K562 (cell line): ENCODE results near the gene FTL. TPM values are rescaled to one million over a fixed set of nuclear protein-coding genes. Genes with fewer than 3 reads are reported as not detected.

Experiments
- AFF4 ChIP-seq: sonication (generic); formaldehyde crosslinking; IDR thresholded peaks from 2 replicates; pipeline ENCODE4 v1.8.0; 2023; ENCODE audit warnings: mild to moderate bottlenecking, missing genetic modification reagents
- CHD2 ChIP-seq: IDR thresholded peaks from 2 replicates; pipeline ENCODE4 v1.6.1; 2011; ENCODE audit warnings: low read depth, low read length
- EWSR1 ChIP-seq: fragments of 450-650 bp; IDR thresholded peaks from 2 replicates; pipeline ENCODE4 v1.6.1; 2018; ENCODE audit warnings: borderline replicate concordance, mild to moderate bottlenecking, low read depth, moderate library complexity; ENCODE audit not compliant: partially characterized antibody
- GABPA ChIP-seq: fragments of 200-800 bp; sonication (Bioruptor generic); conservative IDR thresholded peaks from 2 replicates; pipeline ENCODE4 v1.6.1; 2016; ENCODE audit warnings: low read depth, missing genetic modification characterization, missing compliant biosample characterization
- GABPB1 ChIP-seq: sonication (generic); formaldehyde crosslinking; IDR thresholded peaks from 2 replicates; pipeline ENCODE4 v1.8.0; 2022; ENCODE audit warnings: mild to moderate bottlenecking, missing genetic modification reagents
- ILF3 ChIP-seq: fragments of 450-650 bp; IDR thresholded peaks from 2 replicates; pipeline ENCODE4 v1.6.1; 2018; ENCODE audit warnings: antibody characterized with exemption, mild to moderate bottlenecking, moderate library complexity, borderline replicate concordance
- KDM4B ChIP-seq, 2 experiments: fragments of 450-650 bp in 1 of 2; sonication (generic) in 1 of 2; IDR thresholded peaks; 2 replicates each; pipeline ENCODE4 v1.6.1; 2016 to 2017; ENCODE audit warnings: borderline replicate concordance in 2 of 2, antibody characterized with exemption in 1 of 2, low read depth in 1 of 2, mild to moderate bottlenecking in 1 of 2
- MAFG ChIP-seq: fragments of 450-650 bp; conservative IDR thresholded peaks from 2 replicates; pipeline ENCODE4 v1.6.1; 2016; ENCODE audit warnings: missing genetic modification characterization, missing compliant biosample characterization
- NCOA2 ChIP-seq, 2 experiments: fragments of 450-650 bp; IDR thresholded peaks; 2 replicates each; pipeline ENCODE4 v1.6.1; 2018; ENCODE audit warnings: mild to moderate bottlenecking in 2 of 2, moderate library complexity in 1 of 2; ENCODE audit not compliant: partially characterized antibody in 2 of 2
- RAD51 ChIP-seq: fragments of 450-650 bp; IDR thresholded peaks from 2 replicates; pipeline ENCODE4 v1.7.1; 2016; ENCODE audit warnings: low read depth, mild to moderate bottlenecking, borderline replicate concordance
- RBBP5 ChIP-seq: fragments of 200-600 bp; sonication (generic); IDR thresholded peaks from 2 replicates; pipeline ENCODE4 v1.6.1; 2012; ENCODE audit warnings: borderline replicate concordance, mild to moderate bottlenecking, low read length, control low read depth, inconsistent platforms; ENCODE audit not compliant: insufficient read depth, poor library complexity, severe bottlenecking
- SIN3A ChIP-seq, 2 experiments: fragments of 150-350 bp in 1 of 2; IDR thresholded peaks; 2 replicates each; pipeline ENCODE4 v1.6.1; 2011 to 2016; ENCODE audit warnings: borderline replicate concordance in 2 of 2, low read depth in 2 of 2, low read length in 2 of 2, mild to moderate bottlenecking in 2 of 2, moderate library complexity in 2 of 2; ENCODE audit not compliant: control insufficient read depth in 1 of 2
- TAL1 ChIP-seq: fragments of 450-650 bp; IDR thresholded peaks from 2 replicates; pipeline ENCODE4 v1.6.1; 2016; ENCODE audit warnings: mild to moderate bottlenecking
- YBX1 ChIP-seq: fragments of 450-650 bp; IDR thresholded peaks from 2 replicates; pipeline ENCODE4 v1.7.1; 2016; ENCODE audit warnings: mild to moderate bottlenecking
- ZBTB1 ChIP-seq: sonication (generic); formaldehyde crosslinking; IDR thresholded peaks from 2 replicates; pipeline ENCODE4 v1.8.1; 2023; ENCODE audit warnings: missing genetic modification reagents, low read depth, mild to moderate bottlenecking, borderline replicate concordance
- ZBTB17 ChIP-seq: fragments of 450-650 bp; formaldehyde crosslinking; IDR thresholded peaks from 2 replicates; pipeline ENCODE4 v1.4.0; 2020; ENCODE audit warnings: mild to moderate bottlenecking
- ZC3H4 ChIP-seq: sonication (generic); formaldehyde crosslinking; IDR thresholded peaks from 2 replicates; pipeline ENCODE4 v1.9.0; 2021; ENCODE audit warnings: missing genetic modification reagents, borderline replicate concordance
- ZNF354B ChIP-seq: fragments of 250-450 bp; sonication (Bioruptor Pico); IDR thresholded peaks from 2 replicates; pipeline ENCODE4 v1.4.0; 2020
- ZNF695 ChIP-seq: fragments of 450-650 bp; formaldehyde crosslinking; IDR thresholded peaks from 2 replicates; pipeline ENCODE4 v1.4.0; 2020; ENCODE audit warnings: mild to moderate bottlenecking, moderate library complexity
- ZNF785 ChIP-seq: fragments of 250-450 bp; sonication (Bioruptor Pico); IDR thresholded peaks from 2 replicates; pipeline ENCODE4 v1.4.0; 2020; ENCODE audit warnings: mild to moderate bottlenecking
- polyA plus RNA-seq, 8 experiments: library from polyadenylated mRNA; depleted of rRNA in 4 of 8; stranded (reverse) in 5 of 8; unstranded in 3 of 8; fragments of >200 nt; fragmentation: Nextera tagmentation in 2 of 8; fragmentation: Illumina TruSeq in 1 of 8; extraction: Ambion mirVana in 2 of 8; extraction: Trizol in 1 of 8; gene quantifications; 2 replicates each; pipeline versions ENCODE4 v1.2.1 to v1.2.3, GENCODE V29; 2011 to 2014; ENCODE audit warnings: inconsistent platforms in 1 of 8, missing spikeins in 1 of 8
- total RNA-seq, 7 experiments: library from RNA; depleted of rRNA in 6 of 7; stranded (reverse); fragments of >200 nt in 6 of 7; fragmentation: Illumina TruSeq in 2 of 7; extraction: Trizol in 2 of 7; gene quantifications; 2 replicates each; pipeline versions ENCODE4 v1.2.1 to v1.2.3, GENCODE V29; 2011 to 2021; ENCODE audit warnings: low replicate concordance in 1 of 7

Gene FTL
- total and polyA plus RNA-seq, 9 of the 15 experiments (the other 6 are each of a cell fraction or from before 2014, with no cell fraction given), result 1,231 to 27,415 (median 3,965) TPM

GRCh38 chr19:48994035-48994386 is 28.9 kb downstream of the FTL start (continued):
- TF ChIP-seq AFF4, result peak; percentile 55; the same call in 1 of the 2 replicates
- no peak for TF ChIP-seq MAFG (tag)
- peak; percentile 77 for TF ChIP-seq GABPA (tag)
- TF ChIP-seq KDM4B (IDR thresholded peaks at IDR 0.05; ENCODE audit: borderline replicate concordance in 2 of 2, low read depth in 1 of 2), result no peak
- 0 out of 2 replicates have a peak, but pooled peaks have one; percentile 0 for TF ChIP-seq CHD2
- no peak for TF ChIP-seq EWSR1
- peak in 1 of 2 experiments; percentile 22; a peak in 1 of 4 replicates for TF ChIP-seq SIN3A (IDR thresholded peaks at IDR 0.05; ENCODE audit: borderline replicate concordance in 2 of 2, control insufficient read depth in 1 of 2, low read depth in 2 of 2, low read length in 2 of 2)
- TF ChIP-seq RBBP5, result peak; percentile 2
- no peak for TF ChIP-seq RAD51
- peak; percentile 4; the same call in 1 of the 2 replicates for TF ChIP-seq GABPB1 (CRISPR knock-in tag)
- TF ChIP-seq ILF3, result no peak
- TF ChIP-seq TAL1, result no peak
- no peak for TF ChIP-seq ZNF695 (CRISPR knock-in tag)
- TF ChIP-seq ZNF785 (CRISPR knock-in tag), result no peak
- TF ChIP-seq ZBTB1 (CRISPR knock-in tag), result 0 out of 2 replicates have a peak, but pooled peaks have one; percentile 9
- TF ChIP-seq YBX1, result no peak
- TF ChIP-seq ZBTB17 (CRISPR knock-in tag), result no peak
- TF ChIP-seq ZNF354B (CRISPR knock-in tag), result no peak
- TF ChIP-seq NCOA2 (IDR thresholded peaks at IDR 0.05; ENCODE audit: partially characterized antibody in 2 of 2), result no peak
- peak; percentile 69; the same call in 1 of the 2 replicates for TF ChIP-seq ZC3H4 (CRISPR knock-in tag)
